ENCODE results near the gene LMNB1.
"Not testable (repeated sequence)": the region's sequence is repeated elsewhere in the genome, so short reads cannot be mapped to it uniquely, and the experiment has no call there.

The LMNB1 gene

GRCh38 chr5:126778675-126779403, 1.9 kb downstream of the LMNB1 start:
- no peak for DNase-seq

- peak; percentile 24 for DNase-seq
Observed at GRCh38 chr5:126780165-126780827, 3.4 kb downstream of the LMNB1 start.

- DNase-seq = not testable (repeated sequence)
Observed at GRCh38 chr5:126788409-126788808, 11.5 kb downstream of the LMNB1 start.

GRCh38 chr5:126793097-126793496, 16.2 kb downstream of the LMNB1 start:
- no peak for DNase-seq

GRCh38 chr5:126793648-126794047, 16.7 kb downstream of the LMNB1 start:
- not testable (repeated sequence) for DNase-seq

- no peak for DNase-seq
Observed at GRCh38 chr5:126794157-126794828, 17.4 kb downstream of the LMNB1 start.

GRCh38 chr5:126799780-126800179, 22.8 kb downstream of the LMNB1 start:
- DNase-seq = no peak

- DNase-seq = no peak
Observed at GRCh38 chr5:126801174-126801991, 24.4 kb downstream of the LMNB1 start.

- no peak for DNase-seq
Observed at GRCh38 chr5:126801992-126802294, 25.0 kb downstream of the LMNB1 start.

- no peak for DNase-seq
Observed at GRCh38 chr5:126805063-126805462, 28.1 kb downstream of the LMNB1 start.

GRCh38 chr5:126808521-126808988, 31.6 kb downstream of the LMNB1 start:
- DNase-seq = no peak

- no peak for DNase-seq
Observed at GRCh38 chr5:126809916-126810315, 33.0 kb downstream of the LMNB1 start.

- no peak for DNase-seq
Observed at GRCh38 chr5:126810596-126811380, 33.9 kb downstream of the LMNB1 start.

GRCh38 chr5:126811515-126812198, 34.7 kb downstream of the LMNB1 start:
- DNase-seq = no peak

- no peak for DNase-seq
Observed at GRCh38 chr5:126812199-126812570, 35.2 kb downstream of the LMNB1 start.

GRCh38 chr5:126813799-126814198, 36.9 kb downstream of the LMNB1 start:
- DNase-seq = not testable (repeated sequence)

- DNase-seq = no peak
Observed at GRCh38 chr5:126814721-126815404, 37.9 kb downstream of the LMNB1 start.

GRCh38 chr5:126816649-126817048, 39.7 kb downstream of the LMNB1 start:
- no peak for DNase-seq

GRCh38 chr5:126818736-126819135, 41.8 kb downstream of the LMNB1 start:
- DNase-seq = no peak

- no peak for DNase-seq
Observed at GRCh38 chr5:126819253-126819652, 42.3 kb downstream of the LMNB1 start.

- DNase-seq = no peak
Observed at GRCh38 chr5:126826619-126827215, 49.8 kb downstream of the LMNB1 start.

Measured in activated CD4-positive, alpha-beta T cell treated with anti-CD3 and anti-CD28 coated beads for 1 hour (primary cell).